ENCODE measurements around the gene KCNQ1. TPM values are rescaled to one million over a fixed set of nuclear protein-coding genes. Genes with fewer than 3 reads are reported as not detected.

Gene KCNQ1
- total RNA-seq, 1 experiment from 2014 or later, result not detected

DNA sequence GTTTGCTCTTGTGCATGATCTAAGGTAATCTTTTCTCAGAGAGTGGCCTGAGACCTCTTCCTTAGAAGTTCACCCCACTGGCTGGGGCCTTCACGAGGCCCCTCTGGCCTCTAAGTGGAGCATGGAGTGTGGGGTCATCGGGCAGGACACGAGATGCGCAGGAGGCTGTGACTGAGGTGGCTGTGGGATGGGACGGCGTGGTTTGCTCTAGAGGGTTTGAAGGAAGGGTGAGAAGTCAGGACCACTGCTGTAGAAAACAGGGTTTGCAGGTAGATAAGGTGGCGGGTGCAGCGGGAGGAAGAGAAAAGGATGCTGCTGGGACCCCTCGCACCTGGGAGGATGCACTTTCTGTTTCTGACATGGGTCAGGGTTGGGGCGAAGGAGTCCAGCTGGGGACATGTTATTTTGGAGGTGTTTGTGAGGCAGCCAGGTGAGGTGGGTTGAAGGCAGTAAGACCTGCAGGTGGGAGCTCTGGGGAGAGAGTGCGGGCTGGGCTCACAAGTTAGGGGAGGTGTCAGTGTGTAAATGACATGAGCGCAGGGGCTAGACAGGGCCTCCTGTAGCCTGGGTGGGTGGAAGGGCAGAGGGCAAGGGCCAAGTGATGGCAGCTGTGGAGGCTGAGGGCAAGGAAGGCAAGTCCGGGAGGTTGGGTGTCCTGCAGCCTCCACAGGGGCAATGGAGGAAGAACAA is 62.5 kb downstream of the KCNQ1 start:
- no peak for DNase-seq (ENCODE audit: extremely low read depth, low read depth)

DNA sequence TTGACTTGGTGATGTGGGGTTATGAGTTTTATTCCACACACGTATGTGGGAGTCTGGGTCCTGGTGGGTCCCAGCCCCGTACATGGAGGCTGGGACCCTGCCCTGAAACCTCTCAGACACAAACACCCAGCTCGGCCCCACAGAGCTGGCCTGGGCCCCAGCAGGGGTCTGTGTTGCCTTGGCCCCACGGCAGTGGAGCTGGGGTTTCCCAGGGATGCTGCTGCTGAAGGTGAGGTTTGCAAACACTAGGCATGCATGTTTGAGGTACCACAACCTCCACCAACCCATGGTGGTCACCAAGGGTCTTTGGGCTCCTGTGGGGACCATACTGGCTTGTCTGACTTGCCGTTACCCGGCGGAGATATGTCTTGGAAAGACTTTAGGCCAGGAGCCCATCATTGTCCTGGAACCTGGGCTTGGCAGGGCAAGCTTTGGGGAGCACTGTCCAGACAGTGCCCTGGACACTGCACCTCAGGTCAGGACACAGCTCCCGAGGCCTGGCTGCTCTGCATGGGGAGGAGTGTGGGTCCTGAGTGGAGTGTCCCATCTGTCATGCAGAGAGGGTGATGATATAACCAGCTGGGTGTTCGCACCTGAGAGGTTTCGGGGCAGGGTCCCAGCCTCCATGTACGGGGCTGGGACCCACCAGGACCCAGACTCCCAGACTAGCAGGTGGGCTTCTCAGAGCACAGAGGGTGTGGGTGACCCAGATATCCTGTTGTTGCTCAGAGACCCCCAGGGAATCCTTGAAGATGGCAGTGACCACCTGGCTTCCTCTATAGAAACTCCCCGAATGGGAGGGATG is 63.3 kb downstream of the KCNQ1 start:
- no peak for DNase-seq (ENCODE audit: extremely low read depth, low read depth)

- DNase-seq (ENCODE audit: extremely low read depth, low read depth), result no peak
These were observed 64.0 kb downstream of the KCNQ1 start for GRCh38 chr11:2508793-2509192.

GRCh38 chr11:2509481-2510001 is 64.7 kb downstream of the KCNQ1 start:
- no peak for DNase-seq (ENCODE audit: extremely low read depth, low read depth)

- no peak for DNase-seq (ENCODE audit: extremely low read depth, low read depth)
These were observed 66.0 kb downstream of the KCNQ1 start for GRCh38 chr11:2510626-2511402.

DNA sequence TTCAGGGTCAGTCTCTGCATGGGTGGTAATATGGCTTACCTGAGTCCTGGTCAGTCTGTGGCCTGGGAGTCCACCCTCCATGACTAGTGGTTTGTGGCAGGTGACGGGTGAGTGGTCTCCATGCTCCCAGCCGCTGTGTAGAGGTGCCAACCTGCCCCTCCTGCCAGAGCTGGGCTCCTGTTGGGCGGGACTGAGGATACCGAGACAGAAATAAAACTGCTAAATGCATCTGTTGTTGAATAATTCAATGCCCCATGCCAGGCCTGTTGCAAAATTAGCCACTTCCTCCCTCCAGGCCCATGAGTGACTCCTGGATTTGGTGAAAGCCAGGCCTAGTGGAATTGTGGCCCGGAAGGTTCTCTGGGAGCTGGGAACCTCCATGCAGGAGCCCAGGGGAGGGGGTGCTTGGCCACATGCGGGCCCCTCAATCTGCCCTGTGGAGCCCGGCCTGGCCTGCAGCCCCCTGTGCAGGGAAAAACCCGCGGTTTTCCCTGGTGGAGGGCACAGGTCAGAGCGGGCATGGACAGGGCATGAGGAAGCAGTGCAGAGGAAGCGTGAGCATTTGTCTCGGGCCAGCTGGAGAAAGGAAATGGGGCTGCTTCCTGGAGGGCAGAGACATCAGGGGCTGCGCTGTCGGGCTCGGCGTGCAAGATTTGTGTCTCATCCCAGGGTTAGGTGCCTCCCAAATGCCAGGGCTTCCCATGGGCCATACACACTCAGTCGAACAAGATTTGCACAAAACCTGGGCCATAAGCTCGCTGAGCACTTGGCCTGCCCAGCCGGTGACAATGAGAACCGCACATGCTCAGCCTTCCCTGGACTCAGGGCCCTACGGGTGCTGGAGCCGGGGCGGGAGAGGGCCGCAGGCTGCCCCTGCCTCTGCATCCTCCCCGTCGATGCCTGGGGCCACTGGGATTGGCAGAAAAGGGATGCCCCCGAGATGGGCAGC is 66.9 kb downstream of the KCNQ1 start:
- DNase-seq (ENCODE audit: extremely low read depth, low read depth), result no peak

DNA sequence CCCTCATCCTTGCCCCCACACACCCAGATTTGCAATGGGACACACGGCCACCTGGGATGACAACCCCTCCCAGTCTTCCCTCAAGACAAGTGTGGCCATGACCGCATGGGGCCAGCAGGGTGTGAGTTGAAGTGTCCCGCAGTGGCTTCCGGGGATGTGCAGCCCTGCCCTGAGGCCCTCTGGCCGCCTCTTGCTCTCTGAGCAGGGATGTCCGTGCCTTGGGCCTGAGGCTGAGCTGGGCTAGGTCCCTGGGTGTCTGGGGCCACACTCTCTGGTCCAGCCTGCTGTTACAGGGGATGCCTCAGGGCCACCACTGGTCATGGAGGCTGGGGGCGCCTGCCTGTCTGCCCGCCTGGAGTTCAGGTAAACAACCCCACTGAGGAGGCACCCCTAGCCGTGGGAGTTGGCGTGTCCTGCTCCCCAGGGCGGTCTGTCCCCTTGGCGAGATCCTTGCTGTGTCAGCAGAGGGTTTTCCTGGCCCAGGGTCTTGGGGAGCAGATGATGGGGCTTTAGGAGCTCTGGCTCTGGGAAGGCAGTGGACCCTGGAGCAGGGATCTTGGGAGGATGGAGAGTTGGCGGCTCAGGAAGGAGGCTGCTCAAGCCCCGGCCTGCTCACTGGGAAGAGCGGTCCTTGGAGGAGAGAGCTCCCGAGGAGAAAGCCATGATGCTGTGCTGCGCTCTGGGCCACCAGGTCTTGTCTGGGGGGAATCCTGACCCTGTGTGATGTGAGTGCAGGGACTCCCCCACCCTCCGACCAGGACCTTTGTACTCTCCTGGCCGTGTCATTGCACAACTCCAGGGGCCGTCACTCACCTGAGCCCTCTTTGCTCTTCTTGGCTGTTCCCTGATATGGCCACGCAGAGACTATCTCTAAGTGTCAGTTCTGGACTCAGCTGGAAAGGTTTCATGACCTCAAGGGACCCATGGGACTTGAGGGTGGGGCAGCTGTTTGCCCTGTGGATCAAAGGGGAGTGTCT is 67.9 kb downstream of the KCNQ1 start:
- no peak for DNase-seq (ENCODE audit: extremely low read depth, low read depth)

- no peak for DNase-seq (ENCODE audit: extremely low read depth, low read depth)
These were observed 68.6 kb downstream of the KCNQ1 start for GRCh38 chr11:2513441-2513840.

- DNase-seq (ENCODE audit: extremely low read depth, low read depth), result no peak
These were observed 70.8 kb downstream of the KCNQ1 start for GRCh38 chr11:2515401-2516275.

DNA sequence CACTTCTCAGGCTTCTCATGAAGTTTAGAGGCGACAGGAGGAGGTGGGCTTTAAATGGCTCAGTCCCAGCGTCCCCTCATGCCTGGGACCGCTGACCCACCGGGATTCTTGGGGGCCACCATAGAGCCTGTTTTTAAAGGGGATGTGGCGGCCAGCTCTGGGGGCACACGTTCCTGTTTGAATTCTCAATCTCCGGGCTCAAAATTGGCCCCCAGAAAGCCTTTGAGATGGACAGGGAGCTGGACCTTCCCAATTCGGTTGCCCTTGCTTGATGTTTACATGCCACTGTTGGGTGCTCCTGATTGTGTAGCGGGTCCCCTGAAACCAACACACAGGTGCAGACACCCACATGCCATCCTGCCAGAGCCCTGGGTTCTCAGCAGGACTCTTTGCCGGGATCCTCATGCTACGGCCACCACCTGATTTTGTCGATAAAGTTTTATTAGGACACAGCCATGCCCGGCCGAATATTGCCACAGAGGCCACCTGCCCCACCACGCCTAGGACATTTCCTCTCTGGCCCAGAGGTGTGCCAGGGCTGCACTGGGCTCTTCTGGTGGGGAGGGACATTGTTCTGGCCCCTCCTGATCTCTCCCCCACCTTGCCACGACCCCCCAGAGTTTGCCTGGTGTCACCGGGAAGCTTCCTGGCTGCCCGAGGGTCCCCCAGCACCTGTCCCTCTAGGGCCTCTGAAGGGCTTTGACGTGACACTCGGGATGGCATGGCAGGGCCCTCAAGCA is 71.6 kb downstream of the KCNQ1 start:
- DNase-seq (ENCODE audit: extremely low read depth, low read depth), result no peak

GRCh38 chr11:2517016-2517385 is 72.2 kb downstream of the KCNQ1 start:
- DNase-seq (ENCODE audit: extremely low read depth, low read depth), result no peak

DNA sequence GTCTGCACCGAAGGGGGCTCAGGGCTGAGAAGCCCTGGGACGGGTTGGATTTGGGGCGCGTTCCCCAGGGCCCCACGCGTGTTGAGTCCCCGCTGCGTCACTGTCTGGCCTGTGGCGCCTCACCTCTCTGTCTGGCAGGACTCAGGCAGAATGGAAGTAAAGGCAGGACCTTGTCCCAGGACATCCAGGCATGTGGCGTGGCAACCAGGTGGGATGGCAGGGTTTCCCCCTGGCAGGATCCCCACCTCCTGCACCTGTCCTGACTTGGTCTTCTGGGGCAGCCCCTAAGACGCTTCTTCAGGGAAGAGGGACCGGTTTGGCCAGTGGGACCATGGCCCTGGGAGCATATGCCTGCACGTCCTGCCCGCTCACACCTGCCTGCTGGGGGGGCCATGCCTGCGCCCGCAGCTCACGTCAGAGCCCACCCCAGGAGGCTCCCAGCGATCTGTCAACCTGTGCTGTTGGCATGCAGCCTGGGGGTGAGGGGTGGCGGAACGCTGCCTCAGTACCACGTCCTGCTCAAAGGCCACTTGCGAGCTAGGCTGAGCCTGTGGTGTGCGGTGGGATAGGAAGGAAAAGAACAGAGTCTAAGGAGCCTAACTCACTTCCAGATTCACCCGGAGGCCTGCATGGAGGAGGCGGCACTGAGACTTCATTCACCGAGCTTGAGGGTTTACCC is 72.7 kb downstream of the KCNQ1 start:
- no peak for DNase-seq (ENCODE audit: extremely low read depth, low read depth)

DNA sequence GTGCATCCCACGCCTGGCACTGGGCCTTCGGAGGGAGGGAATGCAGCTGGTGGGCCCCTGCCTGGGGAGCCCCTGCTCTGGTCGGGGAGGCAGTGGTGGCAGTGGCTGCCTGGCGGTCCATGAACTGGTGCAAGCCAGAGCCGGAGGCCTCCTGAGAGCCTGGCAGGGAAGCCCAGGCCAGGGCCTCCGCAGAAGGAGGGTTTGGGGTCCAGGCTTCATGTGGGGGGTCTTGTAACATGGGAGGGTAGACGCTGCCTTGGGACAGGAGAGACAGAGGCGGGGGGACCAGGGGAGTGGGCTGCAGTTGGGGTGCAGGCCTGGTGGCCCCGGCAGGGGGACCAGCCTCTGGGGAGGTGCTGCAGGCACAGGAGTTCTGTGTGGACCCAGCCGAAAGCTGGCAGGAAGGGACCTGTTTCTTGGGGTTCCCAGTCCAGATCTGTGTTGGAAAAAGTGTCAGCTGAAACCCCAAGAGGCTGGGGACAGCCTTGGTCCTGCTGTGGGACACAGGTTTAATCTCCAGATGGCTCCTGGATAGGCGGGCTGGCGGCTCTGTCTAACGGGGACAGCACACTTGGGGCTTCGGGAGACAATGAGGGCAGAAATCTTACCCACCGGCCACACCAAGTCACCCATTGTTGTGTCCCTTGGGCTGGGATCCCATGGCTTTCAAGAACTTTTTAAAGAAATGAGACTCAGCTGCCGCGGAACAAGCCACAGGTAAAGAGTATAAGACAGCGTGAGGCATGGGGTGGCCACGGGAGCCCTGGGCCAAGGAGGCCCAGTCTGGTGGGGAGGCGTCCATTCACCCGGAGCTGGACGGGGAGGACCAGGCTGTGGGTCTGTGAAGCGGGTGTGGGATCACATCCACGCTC is 73.5 kb downstream of the KCNQ1 start:
- no peak for DNase-seq (ENCODE audit: extremely low read depth, low read depth)

DNA sequence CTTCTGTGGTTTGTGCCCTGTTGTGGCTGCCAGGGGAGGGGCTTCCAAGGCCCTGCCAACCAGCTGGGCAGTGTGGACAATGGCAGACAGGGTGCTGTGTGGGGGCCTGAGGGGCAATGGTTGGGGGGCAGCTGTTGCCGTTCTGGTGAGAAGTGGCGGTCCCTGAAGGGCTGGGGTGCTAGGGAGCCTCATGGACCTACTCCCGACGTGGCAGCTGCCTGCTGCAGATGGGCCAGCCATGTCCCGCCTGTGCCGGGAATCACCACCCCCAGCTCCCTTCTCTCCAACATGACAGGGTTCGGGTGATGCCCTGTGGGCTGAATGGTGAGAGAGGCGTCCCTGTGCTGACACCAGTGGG is 74.2 kb downstream of the KCNQ1 start:
- no peak for DNase-seq (ENCODE audit: extremely low read depth, low read depth)

GRCh38 chr11:2519517-2519861 is 74.7 kb downstream of the KCNQ1 start:
- no peak for DNase-seq (ENCODE audit: extremely low read depth, low read depth)
